Lung microvascular endothelial cell (primary cell): ENCODE measurements around the gene PSMB3. TPM values are rescaled to one million over a fixed set of nuclear protein-coding genes. Genes with fewer than 3 reads are reported as not detected.
"Not testable (repeated sequence)": the region's sequence is repeated elsewhere in the genome, so short reads cannot be mapped to it uniquely, and the experiment has no call there.

Source experiments
- DNase-seq, 2 donors: peaks; one replicate each; pipeline versions ENCODE4 v3.0.0 to v3.0.0-alpha.2; 2010; ENCODE audit warnings: low read depth in 2 of 2
- total RNA-seq: library from RNA; depleted of rRNA; stranded (reverse); fragments of >200 nt; gene quantifications from 2 replicates; pipeline ENCODE4 v1.2.1, GENCODE V29; 2014

PSMB3 gene
- total RNA-seq, 1 donor from 2014 or later = 354 TPM

- peak; percentile 74 to 85 for DNase-seq
These were observed 3.1 kb upstream of the PSMB3 start for GRCh38 chr17:38749223-38750043.

GRCh38 chr17:38750044-38750311 is 2.6 kb upstream of the PSMB3 start:
- peak in 1 of 2 donors; percentile 27 for DNase-seq

GRCh38 chr17:38750312-38751121 is 2.0 kb upstream of the PSMB3 start:
- DNase-seq = peak; percentile 29 to 33

GRCh38 chr17:38751144-38751807 is 1.3 kb upstream of the PSMB3 start:
- no peak for DNase-seq

- DNase-seq = peak; percentile 87 to 90
These were observed 683 bp upstream of the PSMB3 start for GRCh38 chr17:38751808-38752307.

- no peak for DNase-seq
These were observed 548 bp downstream of the PSMB3 start for GRCh38 chr17:38753071-38753506.

- DNase-seq = peak; percentile 66 to 71
These were observed 9.1 kb downstream of the PSMB3 start for GRCh38 chr17:38761612-38762011.

- DNase-seq = no peak
These were observed 9.7 kb downstream of the PSMB3 start for GRCh38 chr17:38762231-38762630.

GRCh38 chr17:38766341-38766740 is 13.8 kb downstream of the PSMB3 start:
- no peak for DNase-seq

GRCh38 chr17:38768417-38768816 is 15.9 kb downstream of the PSMB3 start:
- no peak for DNase-seq

- DNase-seq = no peak
These were observed 20.7 kb downstream of the PSMB3 start for GRCh38 chr17:38773258-38773657.

GRCh38 chr17:38777641-38778250 is 25.2 kb downstream of the PSMB3 start:
- DNase-seq = no peak

GRCh38 chr17:38779965-38780752 is 27.6 kb downstream of the PSMB3 start:
- DNase-seq = no peak

- DNase-seq = no peak
These were observed 30.7 kb downstream of the PSMB3 start for GRCh38 chr17:38783227-38783626.

- DNase-seq = no peak
These were observed 33.8 kb downstream of the PSMB3 start for GRCh38 chr17:38786372-38786771.

- not testable (repeated sequence) for DNase-seq
These were observed 35.5 kb downstream of the PSMB3 start for GRCh38 chr17:38787999-38788398.

GRCh38 chr17:38789185-38789584 is 36.6 kb downstream of the PSMB3 start:
- no peak for DNase-seq

GRCh38 chr17:38790148-38790707 is 37.7 kb downstream of the PSMB3 start:
- peak; percentile 38 to 60 for DNase-seq

GRCh38 chr17:38791162-38791561 is 38.6 kb downstream of the PSMB3 start:
- DNase-seq = no peak

- no peak for DNase-seq
These were observed 41.7 kb downstream of the PSMB3 start for GRCh38 chr17:38794221-38794620.
